GM18858 (cell line): ENCODE measurements around the gene SYT6.

Source experiments
- ATAC-seq: cut with Tn5 transposase; IDR thresholded peaks from one replicate; pipeline ENCODE4 v1.9.1; 2021; ENCODE audit not compliant: unreplicated experiment

SYT6 gene

DNA sequence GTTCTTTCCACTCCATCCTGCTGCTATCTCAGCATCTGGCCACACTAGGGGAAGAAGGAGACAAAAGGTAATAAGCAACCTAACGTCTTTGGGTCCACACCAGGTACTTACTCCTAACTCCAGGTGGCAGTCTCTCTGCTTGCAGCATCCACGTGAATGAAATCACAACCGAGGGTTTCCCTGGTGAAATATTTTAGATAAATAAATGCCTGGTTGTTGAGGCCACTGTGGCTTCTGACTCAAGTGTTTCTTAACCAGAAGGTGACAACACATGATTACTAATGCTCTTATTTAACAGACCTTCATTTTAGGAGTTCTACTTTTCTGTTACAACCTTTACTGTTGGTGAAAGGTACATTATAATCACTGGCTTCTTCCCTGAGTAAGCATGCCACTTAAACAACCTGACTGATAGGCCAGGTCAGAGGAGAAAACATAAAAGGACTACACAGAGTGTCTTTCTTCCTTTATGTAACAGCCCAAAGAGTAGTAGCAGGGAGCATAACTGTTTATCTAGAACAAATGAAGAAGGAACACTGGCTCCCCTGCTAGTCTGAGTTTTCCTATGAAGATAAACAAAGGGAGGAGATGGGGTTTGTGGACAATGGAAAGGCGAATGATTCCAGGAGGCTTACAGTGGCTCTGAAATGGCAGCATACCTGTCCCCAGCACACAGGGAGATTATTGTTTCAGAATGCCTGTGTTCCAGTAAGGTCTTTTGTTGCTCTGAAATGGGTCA lies 59.9 kb downstream of the SYT6 start:
- no peak for ATAC-seq

- no peak for ATAC-seq
These were observed 61.2 kb downstream of the SYT6 start for GRCh38 chr1:114092186-114093062.

GRCh38 chr1:114091711-114092110 lies 62.0 kb downstream of the SYT6 start:
- no peak for ATAC-seq

DNA sequence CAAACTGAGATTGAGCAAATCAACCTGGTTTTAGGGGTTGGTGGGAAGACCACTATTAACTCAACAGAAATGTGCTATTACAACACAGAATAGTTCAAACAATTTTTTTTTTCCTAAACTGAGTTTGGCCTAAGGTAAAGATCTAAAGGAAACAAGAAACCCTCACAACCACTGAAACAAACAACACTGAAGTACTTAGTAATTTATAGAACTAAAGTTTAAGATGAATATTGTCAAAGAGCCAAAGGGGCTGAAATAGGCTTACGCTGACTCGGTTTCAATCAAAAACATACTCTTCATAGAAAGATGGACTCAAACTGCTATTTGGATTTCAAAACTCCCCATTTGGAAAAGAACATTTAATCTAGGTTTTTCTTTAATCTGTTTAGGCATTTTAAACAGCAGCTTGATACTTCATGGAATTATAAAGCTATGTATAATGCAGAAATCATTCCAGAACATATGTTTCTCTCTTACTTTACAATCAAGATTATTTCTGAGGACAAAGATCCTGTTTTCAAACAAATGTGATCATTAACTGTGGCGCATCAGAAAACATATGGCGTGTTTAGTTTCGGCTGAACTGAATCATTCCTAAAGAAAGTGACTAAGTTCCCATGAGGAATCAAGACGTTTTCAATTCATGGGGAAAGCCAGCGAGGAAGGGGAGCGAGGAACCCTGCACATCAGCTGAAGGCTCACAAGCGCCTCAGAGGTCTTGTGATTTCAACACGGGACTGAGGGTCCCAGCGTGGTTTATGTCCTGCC lies 62.7 kb downstream of the SYT6 start:
- no peak for ATAC-seq

- ATAC-seq, result no peak
These were observed 64.0 kb downstream of the SYT6 start for GRCh38 chr1:114089502-114090138.

DNA sequence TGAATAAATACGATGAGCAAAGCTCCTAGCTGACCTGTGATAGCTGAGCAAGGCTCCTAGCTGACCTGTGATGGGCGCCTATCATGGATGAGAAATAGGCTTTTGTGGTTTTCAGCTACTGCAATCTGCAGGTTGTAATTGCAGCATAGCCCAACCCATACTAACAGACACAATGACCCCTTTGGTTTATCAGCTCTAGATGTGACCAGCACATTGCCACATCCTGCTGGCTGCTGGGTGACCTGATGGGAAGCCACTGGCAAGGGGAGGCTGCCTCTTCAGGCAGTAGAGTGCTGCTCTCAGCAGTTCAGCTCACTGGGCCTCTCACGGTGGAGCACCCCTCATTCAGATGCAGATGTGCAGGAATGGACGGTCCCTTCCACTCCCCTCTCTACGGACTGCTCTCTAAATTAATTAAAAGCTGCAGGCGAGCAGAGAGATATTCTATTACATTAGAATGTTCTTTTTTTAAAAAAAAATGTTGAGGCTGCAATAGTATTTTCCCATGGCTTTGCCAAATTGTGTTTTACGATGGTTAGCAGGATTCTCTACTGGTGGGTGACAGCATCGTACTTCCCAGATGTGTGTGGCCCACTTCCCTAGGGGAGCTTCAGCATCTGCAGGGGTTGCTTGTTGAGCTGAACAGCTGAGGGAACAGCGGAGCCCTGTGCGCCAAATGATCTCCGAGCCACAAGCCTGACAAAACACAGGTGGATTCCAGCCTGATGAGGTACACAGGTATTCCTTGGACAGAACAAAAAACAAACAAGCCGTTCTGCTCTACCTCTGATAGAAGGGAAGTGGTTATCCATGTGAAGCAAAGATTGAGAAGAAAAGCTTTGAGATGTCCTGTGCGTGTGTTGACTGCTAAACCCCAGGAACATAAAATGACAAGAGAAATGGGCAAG lies 65.0 kb downstream of the SYT6 start:
- ATAC-seq, result no peak

GRCh38 chr1:114087495-114087894 lies 66.2 kb downstream of the SYT6 start:
- no peak for ATAC-seq

DNA sequence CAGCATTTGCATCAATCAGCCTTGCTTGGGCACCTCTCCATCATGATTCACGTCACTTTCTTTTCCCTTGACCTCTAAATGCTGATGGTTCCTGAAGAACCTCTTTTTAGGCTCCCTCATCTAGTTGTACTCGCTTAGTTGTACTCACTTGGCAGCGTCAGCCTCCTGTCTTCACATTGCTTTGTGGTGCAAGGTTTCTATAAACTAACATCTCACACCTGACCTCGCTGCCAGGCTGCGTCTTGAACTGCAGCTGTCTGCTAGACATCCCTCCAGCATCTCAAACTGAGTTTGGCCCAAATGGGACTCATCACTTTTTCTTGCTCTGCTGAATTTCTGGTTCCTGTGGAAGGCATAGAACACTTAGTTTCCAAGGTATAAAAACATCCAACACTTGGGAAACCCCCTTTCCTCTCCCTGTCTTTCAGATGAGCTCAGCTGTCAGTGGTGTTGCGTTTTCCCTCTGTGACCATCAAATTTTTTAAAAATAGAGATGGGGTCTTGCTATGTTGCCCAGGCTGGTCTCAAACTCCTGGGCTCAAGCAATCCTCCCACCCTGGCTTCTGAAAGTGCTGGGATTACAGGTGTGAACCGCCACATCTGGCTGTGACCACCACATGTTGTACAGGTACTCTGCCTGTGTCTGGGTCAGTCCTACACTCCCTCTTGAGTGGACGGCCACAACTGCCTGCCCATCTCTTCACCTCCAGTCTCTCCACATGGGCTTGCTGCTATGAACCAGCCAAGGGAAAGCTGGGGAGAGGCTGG lies 66.9 kb downstream of the SYT6 start:
- ATAC-seq, result no peak

GRCh38 chr1:114082867-114083585 lies 70.6 kb downstream of the SYT6 start:
- no peak for ATAC-seq

GRCh38 chr1:114082304-114082630 lies 71.4 kb downstream of the SYT6 start:
- no peak for ATAC-seq

GRCh38 chr1:114081437-114082303 lies 72.0 kb downstream of the SYT6 start:
- no peak for ATAC-seq

DNA sequence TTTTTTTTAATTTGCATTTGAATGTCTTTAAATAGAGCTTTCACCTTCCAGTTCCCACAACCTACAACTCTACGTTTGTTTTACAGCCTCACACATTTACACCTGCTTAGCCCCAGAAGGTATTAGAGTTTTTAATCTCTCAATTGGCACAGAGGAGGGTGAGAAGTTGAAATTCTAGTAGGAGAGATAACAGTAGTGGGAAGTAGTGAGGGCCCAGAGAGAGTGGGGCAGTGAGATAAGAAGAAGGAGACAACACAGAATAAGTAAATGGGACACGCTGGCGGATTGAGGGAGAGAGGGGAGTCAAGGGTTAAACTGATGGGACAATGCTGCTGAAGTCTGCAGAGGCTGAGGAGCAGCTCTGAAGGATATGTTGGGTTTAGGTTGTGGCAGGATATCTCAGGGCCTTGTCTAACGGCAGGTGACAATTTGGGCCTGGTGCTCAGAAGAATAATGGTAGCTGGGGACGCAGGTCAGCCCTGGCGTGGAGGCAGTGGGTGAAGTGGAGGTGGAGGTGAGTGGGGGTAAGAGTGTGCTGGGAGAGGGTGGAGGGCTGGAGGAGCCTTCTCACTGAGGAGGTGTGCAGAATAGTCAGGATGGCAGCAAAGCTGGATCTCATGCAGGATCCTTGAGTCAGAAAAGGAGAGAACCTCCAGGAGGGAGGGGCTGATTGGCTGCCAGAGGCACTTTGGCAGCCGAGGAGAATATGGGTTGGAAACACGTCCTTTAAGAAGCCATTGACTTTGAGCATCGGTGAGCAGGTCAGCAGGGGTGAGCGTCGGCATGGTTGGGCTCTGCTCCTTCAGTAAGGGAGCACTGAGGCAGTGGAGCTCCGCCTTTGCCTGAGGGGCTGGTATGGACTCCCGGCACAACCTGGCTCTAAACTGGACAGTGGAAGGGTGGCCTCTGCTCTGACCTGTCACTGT lies 72.9 kb downstream of the SYT6 start:
- ATAC-seq, result no peak

DNA sequence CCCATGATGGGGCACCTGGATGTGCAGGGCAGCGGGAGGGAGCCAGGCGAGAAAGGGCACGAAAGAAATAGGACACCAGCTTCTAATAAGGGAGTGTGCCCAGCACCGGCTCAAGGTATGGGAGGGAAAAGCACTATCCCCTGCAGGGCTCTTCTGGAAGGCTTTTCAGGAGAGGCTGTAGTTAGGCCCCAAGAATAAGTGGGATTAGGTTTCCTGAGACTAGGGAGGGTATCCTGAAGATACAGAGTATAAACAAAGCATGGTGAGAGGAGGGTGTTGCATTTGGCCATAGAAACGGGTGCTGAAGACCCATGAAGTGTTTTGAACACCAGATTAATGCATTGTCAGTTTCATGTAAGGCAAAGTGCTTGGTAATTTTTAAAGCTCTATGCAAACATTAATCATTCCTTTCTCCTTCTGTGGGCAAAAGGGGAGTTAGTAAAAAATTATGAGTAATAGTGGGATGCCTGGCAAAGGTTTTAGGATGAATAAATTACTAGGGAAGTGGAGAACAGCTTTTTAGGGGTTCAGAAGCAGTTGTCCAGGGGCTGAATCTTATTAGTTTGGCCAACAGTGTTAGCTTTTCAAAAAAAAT lies 74.0 kb downstream of the SYT6 start:
- ATAC-seq, result no peak

DNA sequence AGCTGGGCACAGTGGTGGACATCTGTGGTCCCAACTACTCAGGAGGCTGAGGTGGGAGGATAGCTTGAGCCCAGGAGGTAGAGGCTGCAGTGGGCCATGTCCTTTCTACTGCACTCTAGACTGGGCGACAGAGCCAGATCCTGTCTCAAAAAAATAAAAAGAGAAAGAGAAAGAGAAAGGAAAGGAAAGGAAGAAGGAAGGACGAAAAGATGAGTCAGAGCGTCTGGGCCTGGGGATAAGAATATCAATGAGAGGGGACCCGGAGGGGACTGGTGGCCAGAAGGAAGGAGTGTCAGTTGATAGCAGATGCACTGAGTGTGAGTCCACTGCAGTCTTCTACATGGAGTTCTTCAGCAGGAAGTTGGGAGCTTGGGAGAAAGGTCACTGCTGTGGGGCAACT lies 75.6 kb downstream of the SYT6 start:
- ATAC-seq, result no peak

GRCh38 chr1:114077188-114077587 lies 76.5 kb downstream of the SYT6 start:
- no peak for ATAC-seq

- no peak for ATAC-seq
These were observed 77.4 kb downstream of the SYT6 start for GRCh38 chr1:114076308-114076707.
